CD4-positive, CD25-positive, alpha-beta regulatory T cell (primary cell): ENCODE measurements around the gene DNAJA2. TPM values are rescaled to one million over a fixed set of nuclear protein-coding genes. Genes with fewer than 3 reads are reported as not detected.

ENCODE experiments used
- ATAC-seq, 2 donors: fragments of 150-1000 bp; cut with Tn5 transposase; one replicate each; pipeline ENCODE4 v1.10.0; 2021; ENCODE audit warnings: low read depth in 2 of 2, moderate number of reproducible peaks in 2 of 2, moderate library complexity in 1 of 2
- DNase-seq, 3 donors: peaks; one replicate each; pipeline versions ENCODE4 v3.0.0 to v3.0.0-alpha.2; 2012 to 2022; ENCODE audit warnings: mixed read lengths in 1 of 3
- H3K27ac ChIP-seq: one replicate; pipeline ENCODE4 v1.7.0; 2013; ENCODE audit warnings: mild to moderate bottlenecking, low read length; ENCODE audit not compliant: insufficient read depth, poor library complexity, severe bottlenecking
- H3K27me3 ChIP-seq: one replicate; pipeline ENCODE4 v1.7.0; 2013; ENCODE audit warnings: low read length; ENCODE audit not compliant: control insufficient read depth, insufficient read depth
- H3K36me3 ChIP-seq: one replicate; pipeline ENCODE4 v1.7.0; 2013; ENCODE audit warnings: mild to moderate bottlenecking, low read length, moderate library complexity; ENCODE audit not compliant: control insufficient read depth, insufficient read depth
- H3K4me1 ChIP-seq: 2 replicates; pipeline ENCODE4 v1.7.0; 2013; ENCODE audit warnings: mild to moderate bottlenecking, low read length; ENCODE audit not compliant: insufficient read depth, control insufficient read depth, poor library complexity, severe bottlenecking
- H3K4me3 ChIP-seq: one replicate; pipeline ENCODE4 v1.7.0; 2013; ENCODE audit warnings: low read depth, mild to moderate bottlenecking, low read length, moderate library complexity
- H3K9me3 ChIP-seq, 2 experiments: 1 replicate in 1 of 2; 2 replicates in 1 of 2; pipeline ENCODE4 v1.7.0; 2013; ENCODE audit warnings: low read length in 2 of 2, mild to moderate bottlenecking in 1 of 2, moderate library complexity in 1 of 2; ENCODE audit not compliant: control insufficient read depth in 2 of 2
- H3K27ac Mint-ChIP-seq, 3 donors: one replicate each; pipeline ENCODE4 v1.8.0; 2020 to 2022; ENCODE audit warnings: mild to moderate bottlenecking in 3 of 3, mixed read lengths in 3 of 3, moderate library complexity in 2 of 3
- H3K27me3 Mint-ChIP-seq: one replicate; pipeline ENCODE4 v1.8.0; 2022; ENCODE audit warnings: mild to moderate bottlenecking, mixed read lengths
- H3K36me3 Mint-ChIP-seq: one replicate; pipeline ENCODE4 v1.8.0; 2020; ENCODE audit warnings: mixed read lengths
- H3K4me1 Mint-ChIP-seq, 4 donors: one replicate each; pipeline ENCODE4 v1.8.0; 2020 to 2022; ENCODE audit warnings: mixed read lengths in 4 of 4, mild to moderate bottlenecking in 1 of 4
- H3K4me3 Mint-ChIP-seq, 4 donors: one replicate each; pipeline ENCODE4 v1.8.0; 2020 to 2022; ENCODE audit warnings: mild to moderate bottlenecking in 4 of 4, mixed read lengths in 4 of 4, moderate library complexity in 3 of 4
- H3K9me3 Mint-ChIP-seq, 7 donors: one replicate each; pipeline ENCODE4 v1.8.0; 2020 to 2022; ENCODE audit warnings: mixed read lengths in 7 of 7, mild to moderate bottlenecking in 3 of 7, moderate library complexity in 2 of 7
- polyA plus RNA-seq, 4 donors: library from polyadenylated mRNA; unstranded; fragments of 300-500 nt; fragmentation: Illumina TruSeq; gene quantifications; one replicate each; pipeline ENCODE4 v1.2.3, GENCODE V29; 2021
- total RNA-seq: library from RNA; stranded (reverse); gene quantifications from one replicate; pipeline ENCODE4 v1.2.3, GENCODE V29; 2022

The DNAJA2 gene
- total and polyA plus RNA-seq, 5 donors from 2014 or later, result 90.8 to 110 (median 94.8) TPM

GRCh38 chr16:46916980-46917379, 56.5 kb downstream of the DNAJA2 start:
- Mint-ChIP-seq H3K36me3 (no peaks in the 10 kb centered on the region), H3K4me1 (no peaks in the 10 kb centered on the region), H3K9me3 (no peaks in the 10 kb centered on the region), H3K27ac (no peak overlapping the region), H3K4me3 (no peak overlapping the region), H3K27me3 (no peaks in the 10 kb centered on the region)
- Histone ChIP-seq H3K4me3 (no peak overlapping the region), H3K27me3 (no peaks in the 10 kb centered on the region), H3K4me1 (no peaks in the 10 kb centered on the region), H3K36me3 (no peaks in the 10 kb centered on the region), H3K27ac (no peak overlapping the region), H3K9me3 (no peaks in the 10 kb centered on the region)
- ATAC-seq, result no peak
- DNase-seq, result no peak

DNA sequence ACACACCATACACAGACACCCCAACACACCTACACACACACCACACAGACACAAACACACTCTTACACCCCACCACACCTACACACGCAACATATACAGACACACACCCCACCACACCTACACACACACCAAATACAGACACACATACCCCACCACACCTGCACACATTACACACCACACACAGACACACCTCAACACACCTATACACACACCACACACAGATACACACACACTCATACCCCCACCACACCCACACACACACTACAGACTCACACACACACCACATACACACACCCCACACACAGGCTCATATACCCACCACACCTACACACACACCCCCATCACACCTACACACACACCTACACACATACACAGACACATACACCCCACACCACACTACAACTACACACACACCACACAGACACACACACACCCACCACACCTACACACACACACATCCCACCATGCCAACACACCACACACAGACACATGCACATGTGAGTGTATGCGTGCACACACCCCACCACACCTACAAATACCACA, 57.9 kb downstream of the DNAJA2 start:
- no peak overlapping the region for H3K27ac ChIP-seq
- Mint-ChIP-seq H3K27me3 (peaks cover 4% of the 10 kb centered on the region), H3K4me1 (peaks cover 4 to 8% (median 6%) of the 10 kb centered on the region in 4 donors), H3K9me3 (no peaks in the 10 kb centered on the region), H3K4me3 (no peak overlapping the region), H3K36me3 (no peaks in the 10 kb centered on the region), H3K27ac (no peak overlapping the region)
- DNase-seq (no peak), ATAC-seq (no peak)
- no peak overlapping the region for H3K4me3 ChIP-seq
- no peaks in the 10 kb centered on the region for H3K36me3 ChIP-seq
- H3K9me3 ChIP-seq, result no peaks in the 10 kb centered on the region
- no peaks in the 10 kb centered on the region for H3K27me3 ChIP-seq
- H3K4me1 ChIP-seq, result no peaks in the 10 kb centered on the region

GRCh38 chr16:46914556-46915201, 58.8 kb downstream of the DNAJA2 start:
- no peak overlapping the region for H3K4me3 Mint-ChIP-seq
- Histone ChIP-seq H3K4me3 (no peak overlapping the region), H3K4me1 (no peaks in the 10 kb centered on the region), H3K9me3 (no peaks in the 10 kb centered on the region), H3K27ac (no peak overlapping the region), H3K36me3 (no peaks in the 10 kb centered on the region), H3K27me3 (no peaks in the 10 kb centered on the region)
- H3K27ac Mint-ChIP-seq, result no peak overlapping the region
- H3K27me3 Mint-ChIP-seq, result peaks cover 4% of the 10 kb centered on the region
- H3K36me3 Mint-ChIP-seq, result no peaks in the 10 kb centered on the region
- H3K9me3 Mint-ChIP-seq, result no peaks in the 10 kb centered on the region
- DNase-seq, result no peak
- peaks cover 4 to 8% (median 6%) of the 10 kb centered on the region in 4 donors for H3K4me1 Mint-ChIP-seq
- ATAC-seq, result no peak

DNA sequence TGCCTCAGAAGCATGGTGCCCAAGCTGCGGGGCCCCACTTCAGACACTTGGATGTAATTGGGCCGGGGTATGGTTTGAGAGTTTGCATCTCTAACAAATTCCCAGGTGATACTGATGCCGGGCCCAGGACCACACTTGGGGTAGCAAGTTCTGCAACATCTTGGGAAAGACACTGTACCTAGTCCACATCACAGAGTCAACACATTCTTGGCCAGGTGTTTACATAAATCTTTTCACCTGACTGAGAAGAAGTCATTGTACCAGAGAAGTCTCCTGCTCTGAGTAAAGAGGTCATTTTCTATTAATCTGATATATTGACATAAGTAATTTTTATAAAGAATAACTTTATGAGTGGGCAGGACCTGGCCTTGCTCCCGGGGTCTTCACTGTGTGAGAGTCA, 61.8 kb downstream of the DNAJA2 start:
- Histone ChIP-seq H3K9me3 (no peaks in the 10 kb centered on the region), H3K27me3 (no peaks in the 10 kb centered on the region), H3K4me1 (no peaks in the 10 kb centered on the region), H3K27ac (no peak overlapping the region), H3K36me3 (no peaks in the 10 kb centered on the region), H3K4me3 (no peak overlapping the region)
- Mint-ChIP-seq H3K27me3 (peaks cover 9% of the 10 kb centered on the region), H3K4me1 (peaks cover 5 to 13% (median 7%) of the 10 kb centered on the region in 4 donors), H3K27ac (peak overlapping the region in 1 of 3 donors; percentile 56), H3K36me3 (no peaks in the 10 kb centered on the region), H3K9me3 (no peaks in the 10 kb centered on the region), H3K4me3 (no peak overlapping the region)
- ATAC-seq (no peak), DNase-seq (no peak)

DNA sequence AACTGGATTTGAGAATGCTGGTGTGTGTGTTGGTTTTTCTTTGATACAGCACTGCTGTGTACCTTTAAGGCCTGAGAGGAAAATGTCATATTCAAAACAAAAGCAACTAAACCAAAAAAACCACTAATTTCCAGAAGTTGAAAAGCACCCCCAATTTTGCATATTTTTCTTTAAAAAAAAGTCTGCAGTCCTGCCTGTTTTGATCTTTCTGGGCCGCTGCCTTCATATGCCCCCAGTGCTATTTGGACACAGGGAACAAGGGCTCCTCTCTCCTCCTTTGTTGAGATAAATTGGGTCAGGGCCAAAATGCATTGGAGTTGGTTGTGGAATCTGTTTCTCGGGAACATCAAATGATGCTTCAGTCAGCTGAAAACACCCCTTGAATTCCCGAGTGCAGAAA, 62.4 kb downstream of the DNAJA2 start:
- DNase-seq (peak in 1 of 3 donors; percentile 18), ATAC-seq (no peak)
- Histone ChIP-seq H3K4me1 (no peaks in the 10 kb centered on the region), H3K9me3 (no peaks in the 10 kb centered on the region), H3K27me3 (no peaks in the 10 kb centered on the region), H3K36me3 (no peaks in the 10 kb centered on the region), H3K4me3 (no peak overlapping the region), H3K27ac (no peak overlapping the region)
- Mint-ChIP-seq H3K9me3 (no peaks in the 10 kb centered on the region), H3K4me1 (peaks cover 5 to 13% (median 7%) of the 10 kb centered on the region in 4 donors), H3K27me3 (peaks cover 9% of the 10 kb centered on the region), H3K4me3 (no peak overlapping the region), H3K27ac (peak overlapping the region in 1 of 3 donors; percentile 56), H3K36me3 (no peaks in the 10 kb centered on the region)

- no peaks in the 10 kb centered on the region for H3K36me3 Mint-ChIP-seq
- peaks cover 13% of the 10 kb centered on the region for H3K27me3 Mint-ChIP-seq
- H3K9me3 Mint-ChIP-seq, result no peaks in the 10 kb centered on the region
- Histone ChIP-seq H3K4me3 (no peak overlapping the region), H3K27me3 (no peaks in the 10 kb centered on the region), H3K27ac (no peak overlapping the region), H3K9me3 (no peaks in the 10 kb centered on the region), H3K4me1 (no peaks in the 10 kb centered on the region), H3K36me3 (no peaks in the 10 kb centered on the region)
- DNase-seq (peak; percentile 46 to 72 (median 59)), ATAC-seq (peak in 1 of 2 donors; percentile 38)
- no peak overlapping the region for H3K4me3 Mint-ChIP-seq
- peak overlapping the region in 1 of 3 donors; percentile 34 for H3K27ac Mint-ChIP-seq
- H3K4me1 Mint-ChIP-seq, result peaks cover 5 to 13% (median 7%) of the 10 kb centered on the region in 4 donors
These were observed 64.7 kb downstream of the DNAJA2 start for GRCh38 chr16:46908540-46909372.

DNA sequence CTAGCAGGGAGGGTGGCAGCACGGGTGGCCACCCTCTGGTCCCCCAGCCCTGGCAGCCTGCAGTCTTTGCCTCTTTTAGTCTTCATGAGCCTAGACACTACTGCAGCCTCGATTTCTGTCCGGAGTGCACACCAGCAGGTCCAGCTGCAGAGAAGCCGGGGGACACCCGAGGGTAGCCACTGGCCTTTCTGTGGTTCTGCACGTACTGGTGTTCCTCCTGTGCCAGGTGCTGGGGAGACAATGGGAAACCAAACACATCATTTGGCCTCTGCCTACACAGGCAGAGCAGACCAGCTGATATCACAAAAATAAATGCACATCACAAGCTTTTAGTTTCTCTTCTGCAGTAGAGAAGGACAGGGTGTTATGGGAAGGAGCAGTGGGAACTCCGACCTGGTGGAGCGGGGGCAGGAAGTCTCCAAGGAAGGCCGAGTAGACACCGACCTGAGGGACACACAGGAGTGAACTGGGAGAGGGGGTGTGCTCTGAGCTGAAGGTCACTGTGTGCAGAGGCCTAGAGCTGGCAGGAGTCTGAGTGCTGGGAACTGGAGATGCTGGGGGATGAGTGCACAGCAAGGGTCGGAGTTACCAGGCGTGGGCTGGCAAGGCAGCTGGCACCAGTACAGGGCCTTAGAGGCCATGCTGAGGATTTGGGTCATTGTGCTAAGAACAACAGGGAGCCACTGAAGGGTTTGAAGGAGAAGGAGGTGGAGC, 66.3 kb downstream of the DNAJA2 start:
- Mint-ChIP-seq H3K27ac (no peak overlapping the region), H3K27me3 (peaks cover 13% of the 10 kb centered on the region), H3K4me1 (peaks cover 5 to 13% (median 7%) of the 10 kb centered on the region in 4 donors), H3K4me3 (no peak overlapping the region), H3K9me3 (no peaks in the 10 kb centered on the region), H3K36me3 (no peaks in the 10 kb centered on the region)
- no peaks in the 10 kb centered on the region for H3K27me3 ChIP-seq
- no peaks in the 10 kb centered on the region for H3K4me1 ChIP-seq
- no peak for DNase-seq
- no peaks in the 10 kb centered on the region for H3K36me3 ChIP-seq
- H3K4me3 ChIP-seq, result no peak overlapping the region
- no peak for ATAC-seq
- H3K9me3 ChIP-seq, result no peaks in the 10 kb centered on the region
- H3K27ac ChIP-seq, result no peak overlapping the region
